NCI-H748 treated with DMSO at 0.1 percent for 48 hours (cell line): ENCODE measurements around the gene AFMID.
"Not testable (repeated sequence)": the region's sequence is repeated elsewhere in the genome, so short reads cannot be mapped to it uniquely, and the experiment has no call there.

ENCODE experiments used
- DNase-seq: peaks from one replicate; lab custom pipeline; 2025; lab: John Stamatoyannopoulos, UW

AFMID gene

DNA sequence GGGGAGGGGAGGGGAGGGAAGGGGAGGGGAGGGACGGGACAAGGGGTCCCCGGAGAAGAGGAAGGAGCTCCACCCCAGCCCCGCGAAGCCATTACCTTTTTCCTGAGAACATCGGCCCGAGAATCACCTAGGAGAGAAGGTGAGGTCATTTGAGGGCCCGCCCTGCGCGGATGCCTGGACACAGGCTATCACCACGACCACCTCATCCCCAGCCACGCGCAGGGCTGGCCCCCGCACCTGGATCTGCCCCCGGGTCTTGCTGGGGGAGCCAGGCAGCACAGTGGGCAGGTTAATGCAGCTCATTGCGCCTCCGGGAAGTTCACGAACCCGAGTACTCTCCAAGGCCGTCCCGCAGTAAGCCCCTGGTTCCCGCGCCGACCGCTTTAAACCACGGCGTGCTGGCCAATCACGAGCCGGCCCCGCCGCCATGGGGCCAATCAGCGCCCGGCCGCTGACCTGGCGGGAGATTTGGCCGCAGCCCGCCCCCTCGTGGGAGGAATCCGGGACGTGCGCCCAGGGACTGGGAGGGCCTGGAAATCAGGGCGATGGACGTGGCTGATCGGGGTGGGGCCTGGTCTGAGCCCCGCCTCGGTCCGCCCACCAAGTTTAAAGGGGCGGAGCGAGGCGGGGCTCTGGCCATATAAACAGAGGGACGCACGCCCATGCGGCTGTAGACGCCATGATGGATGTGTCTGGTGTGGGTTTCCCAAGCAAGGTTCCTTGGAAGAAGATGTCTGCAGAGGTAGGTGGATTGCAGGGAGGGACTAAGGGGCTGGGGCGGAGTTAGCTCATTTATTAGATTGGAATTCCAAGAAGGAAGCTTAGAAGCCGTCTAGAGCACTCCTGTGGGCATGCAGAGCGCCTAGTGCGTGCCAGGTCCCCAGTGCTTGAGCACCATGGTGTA lies at the start of gene AFMID, which contains the start of gene TK1:
TSS of gene AFMID (plus strand) at position 671 of the 904 bp plus-strand sequence. CDS start at position 680, 9 bp downstream.
TSS of gene TK1 (minus strand) at position 361 of the 904 bp plus-strand sequence. CDS start at position 303, 58 bp downstream.
- peak; percentile 81 for DNase-seq

DNA sequence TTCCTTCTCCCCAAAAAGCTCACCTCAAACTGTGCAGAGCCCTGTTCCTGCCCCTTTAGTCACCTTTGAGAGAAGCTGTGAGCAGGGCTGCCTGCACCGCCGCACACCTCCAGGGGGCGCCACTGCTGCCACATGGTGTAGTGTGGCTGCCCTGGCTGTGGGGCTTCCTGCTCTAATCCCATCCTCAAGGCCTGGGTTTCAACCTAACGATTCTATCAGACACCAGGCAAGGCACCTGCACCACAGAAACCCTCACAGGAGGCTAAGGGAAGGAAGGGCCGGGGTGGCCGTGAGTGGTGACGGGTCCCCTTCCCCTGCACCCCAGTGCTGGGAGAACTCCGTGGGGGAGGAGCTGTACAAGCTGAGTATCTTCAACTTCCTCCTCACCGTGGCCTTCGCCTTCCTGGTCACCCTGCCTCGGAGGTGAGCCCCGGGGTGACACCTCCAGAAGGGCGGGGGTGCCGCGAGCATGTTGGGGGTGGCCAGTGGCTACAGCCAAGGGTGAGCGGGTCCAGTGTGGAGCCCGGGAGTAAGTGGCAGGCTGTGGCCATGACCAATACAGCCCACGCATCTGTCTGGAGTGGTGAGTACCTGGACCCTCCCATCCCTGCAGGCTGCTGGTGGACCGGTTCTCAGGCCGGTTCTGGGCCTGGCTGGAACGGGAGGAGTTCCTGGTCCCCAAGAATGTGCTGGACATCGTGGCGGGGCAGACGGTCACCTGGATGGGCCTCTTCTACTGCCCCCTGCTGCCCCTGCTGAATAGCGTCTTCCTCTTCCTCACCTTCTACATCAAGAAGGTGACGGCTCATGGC lies 49.6 kb upstream of the AFMID start:
- no peak for DNase-seq

GRCh38 chr17:78138204-78139060 lies 48.7 kb upstream of the AFMID start:
- no peak for DNase-seq

DNA sequence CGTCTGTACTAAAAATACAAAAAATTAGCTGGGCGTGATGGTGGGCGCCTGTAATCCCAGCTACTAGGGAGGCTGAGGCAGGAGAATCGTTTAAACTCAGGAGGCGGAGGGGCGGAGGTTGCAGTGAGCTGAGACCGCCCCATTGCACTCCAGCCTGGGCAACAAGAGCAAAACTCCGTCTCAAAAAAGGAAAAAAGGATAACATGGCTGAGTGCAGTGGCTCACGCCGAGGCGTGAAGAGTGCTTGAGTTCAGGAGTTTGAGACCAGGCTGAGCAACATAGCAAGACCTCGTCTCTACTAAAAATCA lies 47.3 kb upstream of the AFMID start:
- not testable (repeated sequence) for DNase-seq

DNA sequence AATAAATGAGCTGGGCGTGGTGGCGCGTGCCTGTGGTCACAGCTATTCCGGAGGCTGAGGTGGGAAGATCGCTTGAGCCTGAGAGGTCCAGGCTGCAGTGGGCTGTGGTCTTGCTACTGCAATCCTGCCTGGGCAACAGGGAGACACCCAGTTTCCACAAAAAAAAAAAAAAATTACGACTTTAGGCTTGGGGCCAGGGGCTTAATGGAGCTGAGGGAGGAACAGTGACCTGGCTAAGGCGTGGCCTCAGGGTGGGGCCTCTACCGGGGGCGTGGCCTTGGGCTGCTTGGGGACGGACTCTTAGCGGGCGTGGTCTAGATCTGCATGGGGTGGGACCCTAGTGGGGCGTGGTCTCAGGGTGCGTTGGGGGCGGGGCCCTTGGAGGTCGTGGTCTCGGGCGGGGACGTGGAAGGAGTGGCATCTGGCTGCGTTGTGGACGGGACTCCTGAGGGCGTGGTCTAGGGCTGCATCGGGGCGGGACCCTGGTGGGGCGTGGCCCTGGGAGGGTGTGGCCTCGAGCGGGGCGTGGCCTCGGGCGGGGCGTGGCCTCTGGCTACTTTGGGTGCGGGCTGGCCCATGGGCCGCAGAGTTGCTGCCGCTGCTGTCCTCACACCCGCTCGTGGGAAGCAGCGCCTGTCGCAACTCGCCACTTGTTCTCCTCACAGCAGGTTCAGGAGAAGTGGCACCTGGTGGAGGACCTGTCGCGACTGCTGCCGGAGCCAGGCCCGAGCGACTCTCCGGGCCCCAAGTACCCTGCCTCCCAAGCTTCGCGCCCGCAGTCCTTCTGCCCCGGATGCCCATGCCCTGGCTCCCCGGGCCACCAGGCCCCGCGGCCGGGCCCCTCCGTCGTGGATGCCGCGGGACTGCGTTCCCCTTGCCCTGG lies 46.8 kb upstream of the AFMID start:
- peak; percentile 85 for DNase-seq

GRCh38 chr17:78141437-78142118 lies 45.6 kb upstream of the AFMID start:
- no peak for DNase-seq

DNA sequence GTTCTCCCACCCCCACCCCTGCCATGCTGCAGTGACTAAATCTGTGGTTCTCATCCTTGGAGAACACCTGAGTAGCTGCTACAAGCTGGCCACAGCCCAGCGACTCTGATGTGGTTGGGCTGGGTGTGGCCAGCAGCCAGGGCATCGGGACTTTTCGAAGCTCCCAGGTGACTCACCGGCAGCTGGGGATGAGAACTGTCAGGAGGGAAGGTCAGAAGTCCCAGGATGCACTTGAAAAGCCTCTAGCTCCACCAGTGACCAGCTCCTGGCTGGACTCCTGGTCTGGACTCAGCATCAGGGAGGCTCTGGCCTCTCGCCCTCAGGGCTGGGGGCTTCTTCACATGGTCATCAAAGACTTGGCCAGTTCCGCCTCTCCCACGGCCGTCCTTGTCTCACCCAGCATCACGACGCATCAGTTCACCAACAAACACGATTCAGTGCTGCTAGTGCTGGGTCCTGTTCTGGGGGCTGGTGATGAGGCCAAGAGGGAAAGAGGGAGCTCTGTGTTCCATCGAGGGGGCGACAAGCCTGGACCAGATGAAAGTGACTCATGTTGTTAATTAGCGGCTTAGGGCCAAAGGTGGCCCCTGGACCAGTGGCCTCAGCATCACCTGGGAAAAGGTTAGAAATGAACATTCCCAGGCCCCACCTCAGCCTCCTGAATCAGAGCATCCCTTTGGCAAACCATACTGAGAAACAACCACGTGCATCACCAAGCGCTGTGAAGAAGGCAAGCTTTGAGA lies 44.9 kb upstream of the AFMID start:
- no peak for DNase-seq

DNA sequence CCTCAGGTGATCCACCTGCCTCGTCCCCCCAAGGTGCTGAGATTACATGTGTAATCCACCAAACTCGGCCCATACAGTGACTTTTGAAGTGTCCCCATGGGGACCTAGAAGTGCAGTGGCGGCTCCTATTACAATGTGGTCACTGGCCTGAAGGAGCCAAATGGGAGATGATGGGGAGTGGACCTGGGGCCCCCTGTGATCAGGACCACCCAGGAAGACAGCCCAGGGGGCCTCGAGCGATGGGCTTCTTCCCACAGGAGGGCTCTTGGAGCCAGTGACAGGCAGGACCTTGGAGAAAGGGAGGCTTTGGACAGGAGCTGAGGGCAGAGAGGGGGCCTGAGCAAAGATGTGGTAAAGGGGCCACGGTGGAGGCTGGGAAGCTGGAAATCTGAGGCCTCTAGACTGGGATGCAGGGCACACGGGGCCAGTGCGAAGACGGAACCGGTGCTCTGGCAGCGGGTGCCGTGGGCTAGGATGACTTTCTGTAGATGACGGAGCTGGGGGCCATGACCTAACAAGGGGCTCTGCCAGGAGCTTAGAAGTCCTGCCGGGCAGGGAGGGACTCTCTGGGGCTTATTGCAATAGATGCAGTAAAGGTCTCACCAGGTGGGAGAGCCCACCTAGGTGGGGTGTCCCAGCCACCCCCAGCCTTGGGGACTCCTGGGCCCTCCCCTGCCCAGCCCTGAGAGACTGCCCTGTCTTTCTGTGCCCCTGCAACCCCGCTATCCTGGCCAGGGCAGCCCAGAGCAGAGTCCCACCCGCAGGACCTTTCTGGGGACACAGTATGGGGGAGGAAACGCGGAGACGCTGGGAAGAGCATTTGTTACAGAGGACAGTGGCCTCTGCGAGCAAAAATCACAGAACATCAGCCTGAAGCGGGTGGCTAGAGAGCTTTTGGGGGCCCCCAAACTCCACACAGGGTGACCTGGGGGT lies 43.7 kb upstream of the AFMID start:
- DNase-seq = no peak

DNA sequence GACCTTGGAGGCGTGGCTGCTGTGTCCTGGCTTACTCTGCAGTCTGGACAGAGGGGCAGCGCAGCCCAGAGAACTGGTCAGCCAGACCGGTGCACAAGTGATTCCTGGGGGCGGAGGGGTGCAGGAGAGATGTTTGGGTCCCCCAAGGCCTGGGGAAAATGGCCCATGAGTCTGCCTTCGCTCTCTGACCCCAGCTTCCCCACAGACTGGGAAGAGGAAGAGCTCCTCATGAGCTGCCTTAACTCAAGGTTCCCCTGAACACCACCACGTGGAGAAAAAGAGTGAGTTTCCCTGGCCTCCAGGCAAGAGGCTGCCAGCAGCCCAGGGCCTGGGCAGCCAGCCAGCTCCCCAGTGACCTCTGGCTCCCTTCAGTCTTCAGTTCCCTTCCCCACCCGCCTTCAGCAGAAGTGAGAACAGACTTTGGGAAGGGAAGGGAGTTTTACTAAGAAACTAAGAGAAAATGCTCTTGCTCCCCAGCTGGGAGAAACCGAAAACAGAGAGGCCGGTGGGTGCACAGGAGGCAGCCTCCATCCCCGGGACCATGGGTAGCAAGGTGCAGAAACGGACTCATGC lies 42.9 kb upstream of the AFMID start:
- DNase-seq = no peak

GRCh38 chr17:78144736-78145641 lies 42.2 kb upstream of the AFMID start:
- DNase-seq = no peak

DNA sequence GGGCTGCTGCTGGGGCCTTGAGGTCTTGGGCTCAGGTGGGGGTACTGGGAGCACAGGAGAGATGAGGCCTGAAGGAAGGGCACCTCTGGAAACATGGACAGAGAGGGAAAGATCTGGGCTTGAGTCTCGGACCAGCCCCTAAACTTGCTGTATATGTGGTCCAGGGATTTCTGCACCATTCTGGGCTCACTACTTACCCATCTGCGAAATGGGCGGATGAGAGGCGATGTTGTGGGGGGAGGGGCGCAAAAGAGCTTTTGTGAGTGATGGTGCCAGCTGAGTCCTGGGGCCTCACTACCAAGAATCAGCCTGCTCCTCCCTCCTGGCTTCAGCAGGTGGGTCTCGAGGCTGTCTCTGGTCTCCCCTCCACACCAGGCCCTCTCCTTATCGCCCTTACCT lies 40.7 kb upstream of the AFMID start:
- no peak for DNase-seq

DNA sequence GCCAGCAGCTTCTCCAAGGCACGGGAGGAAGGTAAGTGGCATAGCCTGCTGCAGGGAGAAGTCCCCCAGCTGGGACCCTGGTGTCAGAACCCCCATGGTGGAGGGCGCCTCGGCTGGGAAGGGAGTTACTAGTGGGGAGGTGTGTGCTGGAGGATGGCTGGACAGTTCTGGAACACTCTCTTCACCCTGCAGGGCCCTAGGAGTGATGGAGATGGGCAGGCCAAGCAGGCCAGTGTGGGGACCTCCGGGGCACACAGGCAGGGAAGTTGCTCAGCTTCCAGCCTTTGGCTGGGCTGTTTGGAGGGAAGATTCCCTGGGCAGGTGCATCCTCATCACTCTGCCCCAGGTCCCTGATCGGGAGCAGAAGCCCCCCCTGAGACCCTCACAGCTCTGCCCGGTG lies 40.3 kb upstream of the AFMID start:
- no peak for DNase-seq

- DNase-seq = no peak
Measured at GRCh38 chr17:78147315-78147998, 39.7 kb upstream of the AFMID start.

DNA sequence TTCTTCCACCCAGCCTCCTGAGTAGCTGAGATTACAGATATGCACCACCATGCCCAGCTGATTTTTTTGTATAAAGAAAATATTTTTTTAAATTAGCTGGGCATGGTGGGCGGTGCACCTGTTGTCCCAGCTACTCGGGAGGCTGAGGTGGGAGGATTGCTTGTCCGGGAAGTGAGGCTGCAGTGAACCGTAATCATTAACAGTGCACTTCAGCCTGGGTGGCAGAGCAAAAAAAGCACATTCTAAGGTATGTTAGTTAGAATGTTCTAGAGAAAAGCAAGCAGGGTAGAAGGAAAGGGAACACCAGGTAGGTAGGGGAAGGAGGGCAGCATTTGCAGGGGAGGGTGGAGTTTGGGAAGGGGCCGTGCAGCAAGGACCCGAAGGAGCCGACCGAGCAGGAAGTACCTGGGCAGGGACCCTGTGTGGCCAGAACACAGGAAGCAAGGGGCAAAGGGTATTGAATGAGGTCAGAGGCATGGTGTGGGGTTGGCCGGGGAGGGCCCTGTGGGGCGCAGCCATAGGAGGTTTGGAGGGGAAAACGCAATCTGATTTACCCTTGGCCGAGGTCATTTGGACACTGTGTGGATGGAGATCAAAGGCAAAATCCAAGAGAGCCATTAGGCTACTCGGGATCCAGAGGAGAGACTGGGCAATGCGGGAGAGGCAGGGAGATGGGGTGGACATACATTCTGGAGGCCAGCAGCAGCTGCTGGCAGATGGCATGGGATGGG lies 38.7 kb upstream of the AFMID start:
- DNase-seq = no peak

DNA sequence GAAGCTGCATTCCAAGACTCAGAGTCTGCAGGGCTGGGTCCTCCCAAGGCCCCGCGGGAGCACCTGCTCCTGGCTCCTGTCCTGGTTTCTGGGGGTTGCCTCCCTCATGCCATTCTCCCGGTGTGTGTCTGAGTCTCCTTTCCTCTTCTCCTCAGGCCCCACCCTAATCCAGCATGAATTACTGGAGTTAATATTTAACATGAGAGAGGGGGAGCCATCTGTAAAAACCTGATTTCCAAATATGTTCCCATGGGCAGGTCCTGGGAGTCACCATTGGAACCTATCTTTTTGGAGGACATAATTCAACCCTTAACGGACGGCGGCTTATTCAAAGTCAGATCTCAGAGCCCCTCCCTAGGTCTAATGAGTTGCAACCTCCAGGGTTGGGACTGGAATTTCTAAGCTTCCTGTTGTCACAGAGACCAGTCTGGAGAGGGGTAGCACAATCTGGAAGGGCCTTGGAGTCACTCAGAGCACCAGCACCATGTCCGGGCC lies 35.6 kb upstream of the AFMID start:
- no peak for DNase-seq
